NCI-H2107 treated with DMSO at 0.1 percent for 48 hours (cell line): Measurements from ENCODE around the gene SPATA20.

ENCODE experiments used
- DNase-seq: peaks from one replicate; lab custom pipeline; 2025; ENCODE audit not compliant: unreplicated experiment; lab: John Stamatoyannopoulos, UW

SPATA20 gene

DNA sequence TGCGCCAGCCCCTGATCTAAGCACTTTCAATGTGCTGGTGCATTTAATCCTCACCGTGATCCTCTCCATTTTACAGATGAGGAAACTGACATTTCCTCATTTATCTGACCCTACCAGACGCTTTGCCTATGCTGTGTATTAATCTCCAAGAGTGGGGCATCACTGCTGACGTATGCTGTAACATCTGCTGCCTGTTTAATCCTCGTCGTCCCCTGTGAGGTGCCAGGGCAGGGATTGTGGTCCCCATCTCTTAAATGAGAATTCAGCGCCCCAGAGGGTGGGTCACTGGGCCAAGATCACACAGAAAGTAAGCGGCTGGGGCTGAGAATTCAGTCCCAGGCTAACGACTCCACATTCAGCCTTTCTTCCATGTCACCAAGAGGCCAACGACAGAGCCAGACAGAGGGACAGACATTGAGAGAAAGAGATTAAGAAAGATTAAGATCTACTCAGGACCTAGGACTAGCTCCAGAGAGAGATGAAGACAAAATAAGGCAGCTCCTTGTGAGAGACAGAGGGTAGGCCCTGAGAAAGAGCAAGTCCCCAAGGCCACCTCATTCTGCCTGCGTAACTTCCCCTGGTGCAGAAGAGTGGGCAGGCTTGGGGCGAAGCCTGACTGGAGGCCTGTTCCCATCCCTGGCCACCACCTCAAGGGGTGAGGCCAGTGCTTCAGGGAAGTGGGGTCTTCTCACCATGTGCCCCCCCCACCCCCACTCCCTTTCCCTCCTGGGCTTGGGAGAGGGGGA is 27.1 kb downstream of the SPATA20 start:
- no peak for DNase-seq

DNA sequence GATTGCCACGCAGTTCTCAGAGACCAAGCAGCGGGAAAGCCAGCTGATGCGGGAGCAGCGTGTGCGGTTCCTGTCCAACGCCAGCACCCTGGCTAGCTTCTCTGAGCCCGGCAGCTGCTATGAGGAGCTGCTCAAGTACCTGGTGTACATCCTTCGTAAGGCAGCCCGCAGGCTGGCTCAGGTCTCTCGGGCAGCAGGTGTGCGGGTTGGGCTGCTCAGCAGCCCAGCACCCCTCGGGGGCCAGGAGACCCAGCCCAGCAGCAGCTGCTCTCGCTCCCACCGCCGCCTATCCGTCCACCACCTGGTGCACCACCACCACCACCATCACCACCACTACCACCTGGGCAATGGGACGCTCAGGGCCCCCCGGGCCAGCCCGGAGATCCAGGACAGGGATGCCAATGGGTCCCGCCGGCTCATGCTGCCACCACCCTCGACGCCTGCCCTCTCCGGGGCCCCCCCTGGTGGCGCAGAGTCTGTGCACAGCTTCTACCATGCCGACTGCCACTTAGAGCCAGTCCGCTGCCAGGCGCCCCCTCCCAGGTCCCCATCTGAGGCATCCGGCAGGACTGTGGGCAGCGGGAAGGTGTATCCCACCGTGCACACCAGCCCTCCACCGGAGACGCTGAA is 28.7 kb downstream of the SPATA20 start:
- DNase-seq = peak; percentile 24

DNA sequence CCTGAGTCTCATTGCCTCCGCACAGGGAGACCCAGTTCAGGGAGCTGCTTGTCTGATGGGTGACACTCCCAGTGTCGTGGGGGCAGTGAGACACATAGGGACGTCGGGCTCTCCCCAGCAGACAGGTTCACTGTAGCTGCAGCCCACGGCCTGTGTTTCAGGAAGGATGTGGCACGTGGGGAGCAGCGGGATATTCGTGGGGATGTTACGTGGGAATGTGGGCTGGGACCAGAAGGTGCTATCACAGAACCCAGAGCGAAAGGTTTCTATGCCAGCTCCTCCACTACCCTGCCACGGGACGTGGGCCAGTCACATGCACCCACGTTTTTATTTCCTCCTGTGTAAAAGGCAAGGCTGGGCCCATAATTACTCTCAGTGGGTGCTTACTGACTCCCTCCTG is 29.9 kb downstream of the SPATA20 start:
- no peak for DNase-seq

DNA sequence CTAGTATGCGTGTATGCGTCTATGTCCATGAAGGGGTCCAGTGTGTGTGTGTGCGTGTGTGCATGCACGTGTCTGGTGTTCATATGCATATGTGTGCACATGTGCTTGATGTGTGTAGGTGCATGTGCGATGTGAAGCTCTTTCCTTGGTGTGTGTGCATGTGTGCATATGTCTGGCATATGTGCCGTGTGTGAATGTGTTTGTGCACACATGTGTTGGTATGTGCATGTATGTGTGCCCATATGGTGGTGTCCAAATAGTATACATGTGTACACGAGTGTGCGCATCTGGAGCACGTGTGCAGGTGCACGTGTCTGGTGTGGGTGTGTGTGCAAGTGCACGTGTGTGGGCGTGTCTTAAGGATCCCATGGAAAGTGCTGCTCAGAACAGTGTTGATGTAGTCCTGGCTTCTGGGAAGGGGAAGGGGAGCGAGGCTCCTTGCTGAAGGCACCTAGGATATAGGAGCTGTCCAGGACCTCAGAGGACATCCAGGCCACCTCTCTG is 30.5 kb downstream of the SPATA20 start:
- DNase-seq = no peak

DNA sequence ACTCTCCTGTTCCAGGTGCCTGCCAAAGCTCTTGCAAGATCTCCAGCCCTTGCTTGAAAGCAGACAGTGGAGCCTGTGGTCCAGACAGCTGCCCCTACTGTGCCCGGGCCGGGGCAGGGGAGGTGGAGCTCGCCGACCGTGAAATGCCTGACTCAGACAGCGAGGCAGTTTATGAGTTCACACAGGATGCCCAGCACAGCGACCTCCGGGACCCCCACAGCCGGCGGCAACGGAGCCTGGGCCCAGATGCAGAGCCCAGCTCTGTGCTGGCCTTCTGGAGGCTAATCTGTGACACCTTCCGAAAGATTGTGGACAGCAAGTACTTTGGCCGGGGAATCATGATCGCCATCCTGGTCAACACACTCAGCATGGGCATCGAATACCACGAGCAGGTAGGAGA is 31.2 kb downstream of the SPATA20 start:
- DNase-seq = no peak

DNA sequence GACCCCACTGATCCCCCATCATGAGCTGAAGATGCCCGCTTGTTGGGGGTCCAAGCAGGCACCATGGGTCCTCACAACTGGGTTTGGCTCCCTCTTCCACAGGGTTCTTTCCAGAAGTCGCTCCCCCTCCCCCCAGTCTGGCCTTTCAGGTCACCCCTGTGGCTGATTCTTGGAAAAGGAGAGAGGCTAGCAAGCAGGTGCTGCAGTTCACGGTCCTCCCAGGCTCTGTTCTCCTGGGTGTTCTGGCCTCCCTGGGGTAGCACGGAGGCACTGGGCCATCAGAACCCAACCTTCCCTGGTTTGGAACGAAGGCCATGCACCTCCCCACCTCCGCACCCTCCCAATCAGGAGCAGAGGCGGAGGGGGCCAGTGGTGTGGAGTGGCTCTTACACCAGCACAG is 32.4 kb downstream of the SPATA20 start:
- no peak for DNase-seq

DNA sequence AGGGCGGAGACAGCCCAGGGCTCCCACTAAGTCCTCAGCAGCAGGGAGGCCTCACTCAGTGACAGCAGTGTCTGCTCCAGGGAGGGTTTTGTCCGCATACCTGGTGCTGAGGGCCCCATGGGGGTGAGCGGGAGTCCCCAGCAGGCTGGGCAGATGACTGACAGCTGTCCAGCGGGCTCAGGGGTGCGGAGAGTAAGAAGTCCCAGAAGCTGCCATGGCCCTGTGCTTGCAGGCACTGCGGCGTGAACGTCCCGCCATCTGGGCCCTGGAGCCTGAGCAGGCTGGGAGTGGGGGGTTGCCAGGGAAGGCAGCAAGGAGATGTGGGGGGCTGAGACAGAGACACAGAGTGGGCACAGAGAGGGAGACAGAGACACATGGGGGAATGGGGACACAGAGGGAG is 33.7 kb downstream of the SPATA20 start:
- DNase-seq = no peak

DNA sequence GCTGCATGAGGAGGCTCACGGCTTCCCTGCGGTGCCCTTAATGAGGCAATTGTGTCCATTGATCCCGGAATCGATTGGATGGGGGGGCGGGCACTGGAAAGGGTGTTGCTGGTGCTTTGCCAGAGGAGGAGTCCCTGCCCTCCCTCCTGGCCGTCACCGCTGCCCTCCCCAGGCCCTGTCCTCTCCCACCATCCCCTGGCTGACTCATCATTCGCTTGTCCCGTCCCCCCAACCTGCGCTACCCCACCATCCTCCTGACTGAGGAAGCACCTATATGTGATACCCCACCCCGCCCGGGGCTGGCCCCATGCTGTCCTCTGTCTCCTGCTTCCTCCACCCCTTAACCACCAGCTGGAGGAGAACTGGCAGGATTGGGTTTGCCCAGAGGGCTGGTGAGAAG is 34.3 kb downstream of the SPATA20 start:
- no peak for DNase-seq

DNA sequence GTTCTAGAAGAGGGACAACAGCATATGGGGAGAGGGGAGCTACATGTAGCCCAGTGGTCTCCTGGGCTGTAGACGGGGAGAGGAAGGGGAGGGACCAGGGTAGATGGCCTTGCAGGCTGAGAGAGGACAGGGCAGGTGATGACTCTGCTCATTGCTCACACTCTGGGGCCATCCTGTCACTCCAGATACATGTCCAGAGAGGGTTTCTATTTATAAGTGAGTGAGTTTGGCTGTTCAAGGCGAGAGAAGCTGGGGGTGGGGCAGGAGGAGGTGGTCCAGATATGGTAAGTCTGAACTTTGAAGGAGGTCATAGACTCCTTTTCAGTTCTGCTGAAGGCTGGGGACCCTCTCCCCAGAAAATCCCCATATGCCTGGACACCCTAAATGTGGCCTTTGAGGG is 35.8 kb downstream of the SPATA20 start:
- no peak for DNase-seq

DNA sequence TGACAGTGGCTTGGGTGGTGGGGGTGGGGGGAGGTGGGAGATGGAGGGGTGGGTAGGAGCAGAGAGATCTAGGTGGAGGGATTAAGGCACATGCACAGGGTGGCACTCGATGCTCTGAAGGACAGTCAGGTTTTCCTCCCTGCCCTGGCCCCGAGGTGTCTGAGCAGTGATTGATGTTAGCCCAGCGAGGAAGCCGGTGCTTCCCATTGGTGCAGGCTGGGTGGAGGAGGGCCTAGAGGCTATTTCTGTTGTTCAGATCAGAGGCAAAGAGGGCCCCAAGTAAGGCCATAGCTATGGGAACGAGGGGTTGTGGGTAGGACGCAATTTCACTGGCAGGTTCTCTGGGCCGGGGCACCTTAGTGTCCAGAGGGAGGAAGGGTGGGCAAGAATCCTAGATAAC is 36.7 kb downstream of the SPATA20 start:
- DNase-seq = no peak

DNA sequence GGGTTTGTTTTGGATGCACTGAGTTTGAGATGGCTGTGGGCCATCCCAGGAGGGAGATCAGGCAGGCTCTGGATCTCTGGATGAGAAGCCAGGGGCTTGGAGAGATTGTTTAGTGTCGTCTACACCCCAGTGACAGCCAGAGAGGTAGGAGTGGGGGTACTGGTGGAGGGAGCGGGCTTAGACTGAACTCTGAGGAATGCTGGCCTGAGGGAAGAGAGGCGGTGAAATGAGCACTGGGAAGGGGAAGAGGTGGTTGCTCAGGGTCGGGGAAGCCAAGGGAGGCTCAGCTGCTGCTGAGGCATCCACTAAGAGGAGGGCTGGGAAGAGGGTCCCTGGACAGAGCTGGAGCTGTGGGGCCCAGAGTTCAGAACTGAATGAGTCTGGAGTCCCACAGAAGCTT is 37.1 kb downstream of the SPATA20 start:
- no peak for DNase-seq

DNA sequence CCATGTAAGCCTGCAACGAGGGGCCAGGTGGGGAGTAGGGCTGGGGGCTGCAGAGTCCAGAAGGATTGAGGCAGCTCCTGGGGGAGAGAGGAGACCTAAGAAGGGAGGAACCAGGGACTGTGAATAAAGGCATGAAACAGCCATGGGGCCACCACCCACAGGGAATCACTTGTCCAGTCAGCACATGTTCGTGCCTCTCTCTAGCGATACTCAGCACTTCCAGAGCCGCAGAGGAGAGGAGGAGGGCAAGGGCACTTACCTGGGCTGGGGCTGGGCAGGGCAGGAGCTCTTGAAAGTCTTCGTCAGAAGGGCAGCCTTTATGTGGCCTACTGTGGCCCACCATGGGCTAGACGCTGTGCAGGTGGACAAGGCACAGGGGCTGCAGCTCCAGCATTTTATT is 37.8 kb downstream of the SPATA20 start:
- no peak for DNase-seq

DNA sequence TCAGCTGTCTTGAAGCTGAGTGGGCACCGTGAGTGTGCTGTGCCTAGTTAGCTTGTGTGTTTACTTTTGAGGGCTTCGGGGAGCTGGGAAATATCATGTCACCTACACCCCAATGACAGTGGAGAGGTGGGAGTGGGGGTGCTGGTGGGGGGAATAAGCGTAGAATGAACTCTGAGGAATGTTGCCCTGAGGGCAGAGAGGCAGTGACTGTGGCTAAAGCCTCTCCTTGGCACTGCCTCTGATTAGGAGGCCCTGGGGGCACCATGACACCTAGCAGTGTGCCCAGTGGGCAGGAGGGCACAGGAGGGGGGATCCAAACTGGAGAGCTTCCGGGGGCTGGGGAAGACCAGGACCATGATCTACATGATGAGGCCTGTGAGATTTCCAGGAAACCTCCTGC is 38.4 kb downstream of the SPATA20 start:
- DNase-seq = no peak

DNA sequence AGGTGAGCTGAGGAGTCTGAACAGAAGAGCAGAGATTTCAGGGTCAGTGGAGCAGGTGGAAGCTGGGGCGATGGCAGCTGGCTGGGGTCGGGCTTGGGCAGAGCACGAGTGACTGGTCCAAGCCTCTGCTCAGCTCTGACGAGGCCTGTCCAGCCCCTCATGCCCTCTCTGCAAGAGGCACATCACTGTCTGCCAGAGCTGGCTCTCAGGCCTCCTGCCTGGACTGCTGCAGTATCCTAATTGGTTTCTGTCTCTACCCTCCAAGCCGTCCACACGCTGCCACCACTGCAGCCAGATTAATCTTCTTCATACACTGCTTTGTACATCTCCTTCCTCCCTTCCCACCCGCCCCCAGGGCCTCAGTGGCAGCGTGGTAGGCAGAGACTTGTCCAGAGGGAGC is 38.9 kb downstream of the SPATA20 start:
- no peak for DNase-seq

DNA sequence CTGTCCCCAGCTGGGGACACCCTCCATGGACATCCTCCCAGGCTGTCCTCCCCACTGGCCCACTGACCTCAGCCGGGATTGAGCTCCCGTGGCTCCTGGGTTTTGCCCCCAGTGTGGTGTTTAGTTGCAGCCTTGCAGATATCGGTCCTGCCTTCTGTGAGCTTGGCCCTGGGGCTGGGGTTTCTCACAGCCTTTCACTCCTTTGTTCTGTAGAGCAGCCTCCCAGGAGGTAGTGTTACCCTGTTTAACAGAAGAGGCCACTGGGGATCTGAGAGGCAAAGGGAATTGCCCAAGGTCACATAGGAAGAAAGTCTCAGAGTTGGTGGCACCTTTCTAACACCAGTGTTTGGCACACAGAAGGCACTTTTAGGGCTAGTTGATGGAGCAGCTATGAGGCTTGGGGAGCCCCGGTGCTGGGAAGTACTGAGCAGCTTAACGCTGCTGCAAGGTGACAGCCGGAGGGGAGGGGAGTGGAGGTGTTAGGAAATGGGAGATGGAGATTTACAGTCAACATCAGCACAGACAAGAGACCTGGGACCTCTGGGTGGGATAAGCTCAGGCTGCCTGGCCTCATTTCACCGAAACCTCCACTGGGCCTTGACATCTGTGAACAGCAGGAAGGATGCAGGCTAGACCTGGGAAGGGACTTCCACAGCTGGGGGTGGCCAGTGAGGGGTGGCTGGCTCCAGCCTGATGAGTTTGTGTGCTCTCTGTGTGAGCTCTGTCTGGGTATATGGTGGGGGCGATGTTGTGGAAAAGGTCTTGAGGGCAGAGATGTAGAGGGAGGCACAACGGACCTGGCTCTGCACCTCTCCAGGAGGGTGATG is 39.7 kb downstream of the SPATA20 start:
- peak; percentile 62 for DNase-seq

DNA sequence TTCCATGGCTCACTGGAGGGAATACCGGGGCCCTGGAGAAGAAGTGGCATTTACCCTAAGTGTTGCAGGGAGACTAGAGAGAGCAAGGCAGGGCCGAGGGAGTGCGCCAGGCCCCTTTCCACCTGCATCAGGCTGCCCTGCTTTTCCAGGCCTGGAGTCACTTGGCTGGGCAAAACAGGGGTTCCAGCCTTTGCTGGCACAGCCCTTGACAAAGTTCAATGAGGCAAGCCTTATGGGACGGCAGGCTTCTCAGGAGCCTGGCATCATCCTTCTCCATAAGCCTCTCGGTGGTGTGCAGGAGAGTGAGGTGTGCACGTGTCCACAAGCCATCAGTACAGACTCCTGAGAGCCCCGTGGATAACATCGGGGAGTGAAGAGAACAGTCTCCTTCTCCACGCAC is 40.6 kb downstream of the SPATA20 start:
- no peak for DNase-seq

DNA sequence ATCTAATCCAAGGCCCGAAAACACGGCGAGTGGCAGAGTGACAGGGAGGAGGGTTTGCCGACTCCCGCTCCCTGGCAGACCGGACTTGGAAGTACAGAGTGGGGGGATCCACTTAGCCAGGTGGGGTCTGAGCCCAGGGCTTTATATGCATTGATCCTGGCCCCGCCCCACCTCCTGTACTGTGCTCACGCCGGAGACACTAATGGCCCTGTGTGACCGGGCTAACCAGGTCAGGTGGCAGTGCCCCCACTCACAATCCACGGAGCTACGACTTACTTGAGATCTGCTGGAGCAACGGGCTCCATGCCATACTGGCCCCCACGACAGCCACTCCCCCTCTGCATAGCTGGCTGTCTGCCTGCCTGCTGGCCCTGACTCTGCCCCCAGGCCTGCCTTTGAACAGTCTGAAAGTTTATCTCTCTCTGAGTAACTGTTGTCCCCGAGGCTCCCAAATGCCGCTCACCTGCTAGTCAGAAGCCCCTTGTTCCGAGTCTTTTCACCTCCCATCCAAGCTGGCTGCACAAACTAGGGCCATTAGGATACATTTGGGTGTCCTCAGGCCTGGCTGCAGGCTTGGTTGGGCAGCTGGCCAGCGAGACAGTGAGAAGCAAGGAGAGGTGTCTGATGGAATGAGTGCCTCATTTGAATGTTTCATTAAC is 41.5 kb downstream of the SPATA20 start:
- DNase-seq = no peak

DNA sequence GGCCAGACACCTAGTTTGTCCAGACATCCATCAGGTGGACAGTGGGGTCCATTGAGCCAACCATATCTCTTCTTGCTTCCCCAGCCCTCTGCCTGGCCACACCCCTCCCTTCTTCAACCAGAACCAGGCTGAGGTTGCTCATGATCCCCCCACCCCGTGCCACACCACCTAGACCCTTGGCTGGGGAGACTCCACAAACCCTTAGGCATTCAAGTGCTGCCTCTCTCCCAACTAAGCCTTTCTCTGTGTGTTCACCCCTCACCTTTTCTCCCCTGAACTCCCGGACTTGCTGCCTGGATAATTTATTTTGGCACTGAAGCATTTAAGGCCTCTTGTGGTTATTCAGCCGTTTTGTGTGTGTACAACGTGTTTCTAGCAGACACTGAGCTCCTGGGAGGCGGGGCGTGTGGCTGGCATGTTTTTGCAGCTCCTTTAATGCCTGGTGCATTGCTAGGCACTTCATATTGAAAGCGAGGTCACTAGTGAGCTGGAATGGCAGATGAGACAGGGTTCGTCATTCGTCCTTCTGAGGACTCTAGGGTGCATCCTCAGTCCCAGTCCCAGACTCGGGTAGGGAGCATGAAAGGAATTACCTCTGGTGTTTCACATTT is 42.2 kb downstream of the SPATA20 start:
- peak; percentile 20 for DNase-seq

DNA sequence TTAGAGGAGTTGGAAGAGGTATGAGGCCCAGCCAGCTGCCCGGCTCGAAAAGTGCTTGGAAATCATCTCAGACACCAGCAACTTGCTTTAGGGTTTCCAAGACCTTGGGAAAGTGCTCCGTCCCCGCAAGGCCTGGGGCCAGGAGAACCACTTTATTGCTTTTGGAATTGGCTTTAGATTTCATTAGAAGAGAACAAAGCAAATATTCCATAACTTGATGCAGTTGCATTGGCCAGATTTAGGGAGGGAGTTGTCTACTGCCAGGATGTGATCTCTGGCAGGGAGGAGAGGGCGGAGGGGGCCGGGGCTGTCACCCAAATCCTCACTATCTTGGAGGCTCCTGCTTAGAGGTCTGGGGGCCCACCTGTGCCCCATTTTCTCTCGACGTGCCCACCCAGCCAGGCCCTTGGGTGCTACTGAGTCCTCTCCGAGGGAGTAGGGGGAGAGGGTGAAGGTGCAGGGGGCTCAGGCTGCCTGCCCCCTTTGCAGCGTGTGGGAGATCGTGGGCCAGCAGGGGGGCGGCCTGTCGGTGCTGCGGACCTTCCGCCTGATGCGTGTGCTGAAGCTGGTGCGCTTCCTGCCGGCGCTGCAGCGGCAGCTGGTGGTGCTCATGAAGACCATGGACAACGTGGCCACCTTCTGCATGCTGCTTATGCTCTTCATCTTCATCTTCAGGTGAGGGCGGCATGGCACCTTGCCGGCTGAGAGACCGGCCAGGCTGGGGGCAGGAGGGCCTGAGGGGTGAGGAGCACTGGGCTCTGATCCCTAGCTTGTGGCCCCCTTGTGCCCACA is 44.2 kb downstream of the SPATA20 start:
- DNase-seq = no peak

DNA sequence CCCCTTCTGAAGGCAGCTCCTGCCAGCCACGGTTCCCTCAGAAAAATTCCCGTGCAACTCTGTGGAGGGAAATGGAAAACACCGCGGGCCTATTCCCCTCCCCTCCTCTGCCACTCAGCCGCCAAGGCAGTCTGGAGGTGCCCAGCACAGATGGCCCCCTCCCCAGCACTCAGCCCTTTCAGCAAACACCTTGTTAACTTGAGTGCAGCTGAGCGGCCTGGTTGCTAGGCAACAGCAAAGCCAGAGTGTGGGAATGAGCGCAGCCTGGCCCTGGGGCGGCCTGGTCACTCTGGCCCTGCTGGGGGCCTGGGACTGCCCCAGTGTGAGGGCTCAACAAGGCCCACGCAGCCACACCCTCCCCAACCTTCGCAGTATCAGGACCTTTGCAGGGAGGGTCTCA is 46.3 kb downstream of the SPATA20 start:
- DNase-seq = peak; percentile 36
